PC-3 (cell line): ENCODE measurements around the gene ZNF74. TPM values are rescaled to one million over a fixed set of nuclear protein-coding genes. Genes with fewer than 3 reads are reported as not detected.

Experiments used
- ATAC-seq: fragments of 200-7000 bp; cut with Tn5 transposase; 2 replicates; pipeline ENCODE4 v1.9.1; 2020; ENCODE audit warnings: mild to moderate bottlenecking, moderate library complexity
- BruUV-seq: library from RNA; stranded (reverse); fragments of 400-500 nt; replicated peaks from 2 replicates; lab custom pipeline; 2021; lab: Mats Ljungman, UMichigan
- CTCF ChIA-PET: fragments of 300-600 bp; sonication (Branson Sonifier 250); formaldehyde crosslinking; loops from one replicate; lab custom pipeline; 2022; ENCODE audit warnings: antibody characterized with exemption; lab: Charles Lee
- POLR2A ChIA-PET: fragments of 300-600 bp; sonication (Branson Sonifier 250); formaldehyde crosslinking; loops from one replicate; lab custom pipeline; 2022; ENCODE audit warnings: antibody characterized with exemption; ENCODE audit not compliant: unreplicated experiment; lab: Charles Lee
- DNase-seq: peaks from one replicate; pipeline ENCODE4 v3.0.0-alpha.2; 2015
- H2AFZ ChIP-seq: fragments of 300-600 bp; sonication (generic); 2 replicates; pipeline ENCODE4 v1.6.0; 2016; ENCODE audit warnings: antibody characterized with exemption, low read length
- H3F3A ChIP-seq: fragments of 300-600 bp; sonication (generic); one replicate; pipeline ENCODE4 v1.6.0; 2017; ENCODE audit warnings: antibody characterized with exemption, low read length, control low read depth, mild to moderate bottlenecking; ENCODE audit not compliant: unreplicated experiment
- H3K27ac ChIP-seq: fragments of 300-600 bp; sonication (generic); 2 replicates; pipeline ENCODE4 v1.5.1; 2016; ENCODE audit warnings: mild to moderate bottlenecking, low read length
- H3K27me3 ChIP-seq: fragments of 300-600 bp; sonication (generic); 2 replicates; pipeline ENCODE4 v1.6.1; 2016; ENCODE audit warnings: low read length, mixed read lengths
- H3K36me3 ChIP-seq: fragments of 300-600 bp; sonication (generic); 2 replicates; pipeline ENCODE4 v1.6.1; 2016; ENCODE audit warnings: low read depth, mixed run types, low read length, mixed read lengths
- H3K4me1 ChIP-seq: fragments of 300-600 bp; sonication (generic); 2 replicates; pipeline ENCODE4 v1.5.1; 2016; ENCODE audit warnings: low read length; ENCODE audit not compliant: insufficient read depth
- H3K4me2 ChIP-seq: fragments of 300-600 bp; sonication (generic); 2 replicates; pipeline ENCODE4 v1.6.0; 2016; ENCODE audit warnings: low read length
- H3K4me3 ChIP-seq: fragments of 300-600 bp; sonication (generic); 2 replicates; pipeline ENCODE4 v1.5.1; 2016; ENCODE audit warnings: mild to moderate bottlenecking, low read length, mixed read lengths
- H3K79me2 ChIP-seq: fragments of 300-600 bp; sonication (generic); 2 replicates; pipeline ENCODE4 v1.6.1; 2017; ENCODE audit warnings: low read length, mixed read lengths
- H3K9ac ChIP-seq: fragments of 300-600 bp; sonication (generic); 2 replicates; pipeline ENCODE4 v1.6.0; 2016; ENCODE audit warnings: mild to moderate bottlenecking, low read length
- H3K9me2 ChIP-seq: fragments of 300-600 bp; sonication (generic); replicated peaks from 2 replicates; pipeline ENCODE4 v1.6.1; 2016; ENCODE audit warnings: mixed run types, low read length, mixed read lengths
- H3K9me3 ChIP-seq: fragments of 300-600 bp; sonication (generic); 2 replicates; pipeline ENCODE4 v1.6.1; 2016; ENCODE audit warnings: low read length, mixed read lengths
- H4K20me1 ChIP-seq: fragments of 300-600 bp; sonication (generic); 2 replicates; pipeline ENCODE4 v1.6.1; 2016; ENCODE audit warnings: low read length, mixed read lengths
- EZH2 ChIP-seq: fragments of 300-600 bp; sonication (generic); IDR thresholded peaks from one replicate; pipeline ENCODE4 v1.6.1; 2017; ENCODE audit warnings: antibody characterized with exemption, mild to moderate bottlenecking, low read length; ENCODE audit not compliant: unreplicated experiment
- EZH2phosphoT487 ChIP-seq: fragments of 300-600 bp; sonication (generic); IDR thresholded peaks from 2 replicates; pipeline ENCODE4 v1.6.1; 2018; ENCODE audit warnings: mild to moderate bottlenecking, antibody characterized with exemption, low read length, borderline replicate concordance
- intact Hi-C: fragments of 100-400 bp; cut with micrococcal nuclease; formaldehyde crosslinking; loops from 2 replicates; pipeline ENCODE4 v1.9.0; 2023
- total RNA-seq: library from RNA; depleted of rRNA; stranded (reverse); fragments of >200 nt; gene quantifications from 2 replicates; pipeline ENCODE4 v1.2.3, GENCODE V29; 2014
- TF ChIP-seq, protein P1 (sequence below): fragments of 300-600 bp; sonication (generic); conservative IDR thresholded peaks from 2 replicates; pipeline ENCODE4 v1.5.1; 2017; ENCODE audit warnings: antibody characterized with exemption, low read depth, mild to moderate bottlenecking, low read length

Gene ZNF74
- total RNA-seq, 1 experiment from 2014 or later: 11.1 TPM

- no peak overlapping the region for H3K4me3 ChIP-seq
- no peaks in the 10 kb centered on the region for H3K79me2 ChIP-seq
- no peaks in the 10 kb centered on the region for H3F3A ChIP-seq
- H3K9me2 ChIP-seq: no peaks in the 10 kb centered on the region
- intact Hi-C loops: no loop called here
- ChIA-PET POLR2A (no interaction called here), CTCF (no interaction called here)
- DNase-seq (no peak), ATAC-seq (no peak)
- no peaks in the 10 kb centered on the region for H4K20me1 ChIP-seq
- H3K27ac ChIP-seq: no peak overlapping the region
- no peak overlapping the region for H3K9ac ChIP-seq
- H3K9me3 ChIP-seq: no peaks in the 10 kb centered on the region
- 0 out of 2 replicates have a peak, but pooled peaks cover under 1% of the 10 kb centered on the region for H3K27me3 ChIP-seq
- no TSS peak for BruUV-seq
- no peak overlapping the region for H2AFZ ChIP-seq
- H3K4me2 ChIP-seq: no peak overlapping the region
- 0 out of 2 replicates have a peak, but pooled peaks cover 4% of the 10 kb centered on the region for H3K4me1 ChIP-seq
- no peaks in the 10 kb centered on the region for H3K36me3 ChIP-seq
- TF ChIP-seq, protein P1, sequence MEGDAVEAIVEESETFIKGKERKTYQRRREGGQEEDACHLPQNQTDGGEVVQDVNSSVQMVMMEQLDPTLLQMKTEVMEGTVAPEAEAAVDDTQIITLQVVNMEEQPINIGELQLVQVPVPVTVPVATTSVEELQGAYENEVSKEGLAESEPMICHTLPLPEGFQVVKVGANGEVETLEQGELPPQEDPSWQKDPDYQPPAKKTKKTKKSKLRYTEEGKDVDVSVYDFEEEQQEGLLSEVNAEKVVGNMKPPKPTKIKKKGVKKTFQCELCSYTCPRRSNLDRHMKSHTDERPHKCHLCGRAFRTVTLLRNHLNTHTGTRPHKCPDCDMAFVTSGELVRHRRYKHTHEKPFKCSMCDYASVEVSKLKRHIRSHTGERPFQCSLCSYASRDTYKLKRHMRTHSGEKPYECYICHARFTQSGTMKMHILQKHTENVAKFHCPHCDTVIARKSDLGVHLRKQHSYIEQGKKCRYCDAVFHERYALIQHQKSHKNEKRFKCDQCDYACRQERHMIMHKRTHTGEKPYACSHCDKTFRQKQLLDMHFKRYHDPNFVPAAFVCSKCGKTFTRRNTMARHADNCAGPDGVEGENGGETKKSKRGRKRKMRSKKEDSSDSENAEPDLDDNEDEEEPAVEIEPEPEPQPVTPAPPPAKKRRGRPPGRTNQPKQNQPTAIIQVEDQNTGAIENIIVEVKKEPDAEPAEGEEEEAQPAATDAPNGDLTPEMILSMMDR: no peak
- no peak for TF ChIP-seq EZH2phosphoT487
- no peak for TF ChIP-seq EZH2
Measured at GRCh38 chr22:20441631-20442484, 47.9 kb downstream of the ZNF74 start.

DNA sequence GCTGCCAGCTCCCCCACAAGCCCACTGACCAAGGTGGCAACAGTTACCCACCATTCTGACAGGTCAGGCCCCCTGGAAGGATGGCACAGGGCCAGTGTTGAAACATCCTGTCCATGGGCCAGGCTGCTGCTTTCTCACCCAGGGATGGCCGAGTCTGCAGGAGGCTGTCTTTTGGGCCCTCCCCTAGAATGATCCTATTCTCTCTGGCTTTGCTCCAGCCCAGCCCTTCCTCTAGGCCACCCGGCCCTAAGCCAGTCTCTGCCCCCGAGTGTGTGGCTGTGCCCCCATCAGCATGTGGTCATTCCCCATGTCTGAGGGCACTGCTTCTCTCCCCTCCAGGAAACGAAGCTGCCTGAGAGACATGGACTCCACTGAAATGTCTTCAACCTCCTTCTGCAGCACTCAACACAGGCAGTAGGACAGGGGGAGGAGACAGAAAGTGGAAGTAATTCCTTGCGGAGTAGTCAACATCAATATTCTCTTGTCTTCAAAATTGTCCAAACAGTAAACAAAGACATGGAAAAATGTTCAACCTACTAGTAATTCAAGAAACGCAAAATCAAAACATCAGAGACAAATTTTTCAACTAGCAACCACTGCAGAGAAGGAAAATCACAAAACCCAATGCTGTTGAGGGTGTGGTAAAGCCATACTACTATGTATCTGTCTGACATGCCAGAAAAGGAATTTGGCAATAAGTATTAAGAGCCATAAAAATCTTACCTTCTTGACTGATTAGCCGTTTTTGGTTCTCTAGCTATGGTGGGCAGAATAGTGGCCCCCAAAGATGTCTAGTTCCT is 48.7 kb downstream of the ZNF74 start:
- Histone ChIP-seq H3K27me3 (no peaks in the 10 kb centered on the region), H3K79me2 (no peaks in the 10 kb centered on the region), H3K4me3 (no peak overlapping the region), H3K4me2 (no peak overlapping the region), H3K9ac (no peak overlapping the region), H3K9me2 (no peaks in the 10 kb centered on the region), H3K4me1 (no peaks in the 10 kb centered on the region), H3K36me3 (no peaks in the 10 kb centered on the region), H3K9me3 (no peaks in the 10 kb centered on the region), H3K27ac (no peak overlapping the region), H4K20me1 (no peaks in the 10 kb centered on the region), H3F3A (no peaks in the 10 kb centered on the region), H2AFZ (no peak overlapping the region)
- BruUV-seq: no TSS peak
- intact Hi-C loops: no loop called here
- TF ChIP-seq EZH2 (no peak), EZH2phosphoT487 (no peak)
- TF ChIP-seq, protein P1: no peak
- ATAC-seq (no peak), DNase-seq (no peak)
- ChIA-PET CTCF (no interaction called here), POLR2A (no interaction called here)
